Endothelial cell of hepatic sinusoid (primary cell): ENCODE measurements around the gene IGSF11.
"Not testable (repeated sequence)": the region's sequence is repeated elsewhere in the genome, so short reads cannot be mapped to it uniquely, and the experiment has no call there.

Experiments
- in situ Hi-C: cut with HindIII; loops from 2 replicates; pipeline ENCODE4 v1.10.0; 2017; ENCODE audit warnings: low sequenced_read_pairs

The IGSF11 gene, protein sequence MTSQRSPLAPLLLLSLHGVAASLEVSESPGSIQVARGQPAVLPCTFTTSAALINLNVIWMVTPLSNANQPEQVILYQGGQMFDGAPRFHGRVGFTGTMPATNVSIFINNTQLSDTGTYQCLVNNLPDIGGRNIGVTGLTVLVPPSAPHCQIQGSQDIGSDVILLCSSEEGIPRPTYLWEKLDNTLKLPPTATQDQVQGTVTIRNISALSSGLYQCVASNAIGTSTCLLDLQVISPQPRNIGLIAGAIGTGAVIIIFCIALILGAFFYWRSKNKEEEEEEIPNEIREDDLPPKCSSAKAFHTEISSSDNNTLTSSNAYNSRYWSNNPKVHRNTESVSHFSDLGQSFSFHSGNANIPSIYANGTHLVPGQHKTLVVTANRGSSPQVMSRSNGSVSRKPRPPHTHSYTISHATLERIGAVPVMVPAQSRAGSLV

DNA sequence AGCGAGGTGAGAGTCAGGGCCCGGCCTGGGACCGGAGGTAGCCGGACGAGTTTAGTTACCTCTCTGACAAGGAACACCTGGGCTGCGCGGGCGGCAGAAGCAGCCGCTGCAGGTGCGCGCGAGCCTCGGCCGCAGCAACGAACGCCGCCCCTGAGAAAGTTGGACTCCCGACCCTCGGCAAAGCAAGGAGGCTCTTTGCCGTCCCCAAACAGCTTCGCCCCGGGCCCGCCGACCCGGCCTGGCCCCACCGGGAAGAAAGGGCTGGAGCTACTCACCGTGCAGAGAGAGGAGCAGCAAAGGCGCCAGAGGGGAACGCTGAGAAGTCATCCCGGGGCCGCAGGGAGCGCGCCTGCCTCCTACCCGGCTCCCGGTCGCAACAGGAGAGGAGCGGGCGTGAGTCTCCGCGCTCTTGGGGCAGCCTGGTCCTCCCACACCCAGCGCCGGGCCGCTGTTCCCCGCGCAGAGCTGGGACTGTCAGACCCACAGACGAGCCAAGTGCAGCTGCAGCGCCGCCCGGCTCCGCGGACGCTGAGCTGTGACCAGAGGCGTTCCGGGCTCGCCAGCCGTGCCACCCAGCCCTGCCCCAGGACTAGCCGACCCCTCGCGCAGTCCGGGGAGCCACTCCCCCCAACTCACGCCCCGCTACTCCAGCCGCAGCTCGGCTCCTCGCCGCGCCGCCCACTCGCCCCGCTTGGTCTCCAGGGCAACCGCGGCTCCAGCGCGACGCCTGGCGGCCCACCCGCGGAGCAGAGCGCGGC lies at the start of gene IGSF11:
Gene IGSF11, minus strand, starts transcription at position 591 of the 758 bp plus-strand sequence. Its CDS starts 264 bp downstream, at position 327.
- in situ Hi-C loops: no loop called here

DNA sequence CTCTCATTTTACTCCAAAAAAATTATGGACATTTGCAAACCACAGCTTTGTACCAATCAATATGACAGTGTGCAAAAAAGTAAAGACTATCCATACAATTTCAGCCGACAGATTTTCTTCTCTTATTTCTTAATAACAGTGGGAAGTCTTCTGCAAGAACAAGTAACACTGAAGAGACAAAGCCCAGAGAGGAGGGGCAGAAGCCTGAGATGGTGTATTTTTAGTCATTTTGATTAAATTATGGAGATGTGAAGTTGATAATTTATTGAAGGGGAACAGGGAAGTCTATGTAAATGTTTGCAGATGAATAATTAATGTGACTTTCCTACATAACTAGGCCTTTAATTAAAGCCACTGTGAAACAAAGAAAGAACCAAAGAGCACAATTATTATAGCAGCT lies 45.7 kb upstream of the IGSF11 start:
- in situ Hi-C loops: no loop called here

DNA sequence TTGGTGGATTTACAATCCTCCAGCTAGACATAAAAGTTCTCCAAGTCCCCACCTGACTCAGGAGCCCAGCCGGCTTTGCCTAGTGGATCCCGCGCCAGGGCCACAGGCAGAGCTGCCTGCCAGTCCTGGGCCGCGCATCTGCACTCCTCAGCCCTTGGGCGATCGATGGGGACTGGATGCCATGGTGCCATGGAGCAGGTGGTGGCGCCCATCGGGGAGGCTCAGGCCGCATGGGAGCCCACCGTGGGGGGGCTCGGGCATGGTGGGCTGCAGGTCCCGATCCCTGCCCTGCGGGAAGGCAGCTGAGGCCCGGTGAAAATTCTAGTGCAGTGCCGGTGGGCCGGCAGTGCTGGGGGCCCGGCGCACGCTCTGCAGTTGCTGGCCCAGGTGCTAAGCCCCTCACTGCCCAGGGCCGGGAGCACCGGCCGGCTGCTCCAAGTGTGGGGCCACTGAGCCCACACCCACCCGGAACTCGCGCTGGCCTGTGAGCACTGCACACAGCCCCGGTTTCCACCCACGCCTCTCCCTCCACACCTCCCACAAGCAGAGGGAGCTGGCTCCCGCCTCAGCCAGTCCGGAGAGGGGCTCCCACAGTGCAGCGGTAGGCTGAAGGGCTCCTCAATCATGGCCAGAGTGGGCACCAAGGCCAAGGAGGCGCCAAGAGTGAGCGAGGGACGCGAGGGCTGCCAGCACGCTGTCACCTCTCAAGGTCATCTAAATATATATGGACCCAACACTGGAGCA lies 38.8 kb upstream of the IGSF11 start:
- in situ Hi-C loops: no loop called here

DNA sequence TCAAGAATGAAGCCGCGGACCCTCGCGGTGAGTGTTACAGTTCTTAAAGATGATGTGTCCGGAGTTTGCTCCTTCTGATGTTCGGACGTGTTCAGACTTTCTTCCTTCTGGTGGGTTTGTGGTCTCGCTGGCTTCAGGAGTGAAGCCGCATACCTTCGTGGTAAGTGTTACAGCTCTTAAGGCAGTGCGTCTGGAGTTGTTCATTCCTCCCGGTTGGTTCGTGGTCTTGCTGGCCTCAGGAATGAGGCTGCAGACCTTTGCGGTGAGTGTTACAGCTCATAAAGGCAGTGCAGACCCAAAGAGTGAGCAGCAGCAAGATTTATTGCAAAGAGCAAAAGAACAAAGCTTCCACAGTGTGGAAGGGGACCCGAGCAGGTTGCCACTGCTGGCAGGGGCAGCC lies 37.8 kb upstream of the IGSF11 start:
- in situ Hi-C loops: not testable (repeated sequence)

DNA sequence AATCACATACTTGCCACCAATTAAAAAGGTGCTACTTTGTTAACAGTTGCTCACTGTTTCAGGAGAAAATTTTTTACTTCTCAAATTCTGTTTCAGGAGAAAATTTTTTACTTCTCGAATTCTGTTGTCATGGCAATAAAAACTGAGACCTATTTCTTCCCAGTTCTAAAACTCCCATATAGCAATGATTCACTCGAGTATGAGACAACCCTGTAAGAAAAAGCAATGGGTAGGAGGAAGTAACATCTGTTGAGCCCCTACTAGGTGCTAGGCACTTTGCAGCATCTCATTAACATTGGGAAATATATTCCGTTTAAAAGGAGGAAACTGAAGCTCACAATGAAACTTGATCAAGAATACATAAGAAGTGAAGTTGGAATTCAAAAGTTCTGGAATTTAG lies 35.1 kb upstream of the IGSF11 start:
- in situ Hi-C loops: no loop called here

DNA sequence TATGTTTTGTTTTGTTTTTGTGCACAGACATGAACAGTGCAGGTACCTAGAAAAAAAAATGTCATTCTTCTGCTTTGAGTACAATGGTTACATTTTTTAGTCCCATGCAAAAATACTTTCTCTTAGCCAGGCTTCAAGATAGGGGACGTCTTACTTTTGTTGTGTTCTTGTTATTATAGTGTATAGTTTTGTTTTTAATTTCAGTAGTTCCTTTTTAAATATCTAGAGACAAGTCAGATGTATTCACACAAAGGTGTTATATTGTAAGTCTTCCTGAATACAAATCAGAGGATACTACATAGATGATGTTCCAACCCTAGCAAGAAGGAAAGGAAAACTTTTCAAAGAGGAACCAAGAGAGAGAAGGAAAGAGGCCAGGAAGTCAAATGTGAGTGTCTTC lies 28.8 kb upstream of the IGSF11 start:
- in situ Hi-C loops: no loop called here

DNA sequence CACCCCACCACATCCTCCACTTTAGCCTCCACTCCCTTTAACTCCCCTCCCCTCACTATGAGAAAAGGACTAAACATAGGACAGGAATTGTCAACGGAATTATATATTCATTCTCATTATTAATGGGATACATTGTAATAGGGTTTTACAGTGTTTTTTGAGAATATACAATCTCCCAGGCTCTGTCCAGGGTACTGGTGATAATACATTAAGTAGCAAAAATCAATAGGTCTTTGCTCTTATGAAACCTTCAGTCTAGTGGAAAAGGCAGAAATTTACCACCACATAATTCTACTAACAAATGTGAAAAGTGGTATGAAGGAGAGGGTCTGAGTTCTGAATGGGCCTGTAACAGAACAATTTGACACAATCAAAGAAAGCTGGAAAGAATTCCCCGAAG lies 28.2 kb upstream of the IGSF11 start:
- in situ Hi-C loops: no loop called here

DNA sequence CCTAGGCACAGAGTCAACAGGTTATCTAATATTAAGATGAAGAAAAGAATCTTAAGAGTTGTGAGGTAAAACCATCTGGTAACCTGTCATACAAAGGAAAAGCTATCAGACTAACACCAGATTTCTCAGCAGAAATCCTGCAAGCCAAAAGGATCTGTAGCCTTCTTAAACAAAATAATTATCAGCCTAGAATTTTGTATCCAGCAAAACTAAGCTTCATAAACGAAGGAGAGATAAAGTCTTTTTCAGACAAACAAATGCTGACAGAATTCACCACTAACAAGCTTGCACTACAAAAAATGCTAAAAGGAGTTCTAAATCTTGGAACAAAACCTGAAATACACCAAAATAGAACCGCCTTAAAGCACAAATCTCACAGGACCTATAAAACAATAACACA lies 9.9 kb upstream of the IGSF11 start:
- in situ Hi-C loops: no loop called here

DNA sequence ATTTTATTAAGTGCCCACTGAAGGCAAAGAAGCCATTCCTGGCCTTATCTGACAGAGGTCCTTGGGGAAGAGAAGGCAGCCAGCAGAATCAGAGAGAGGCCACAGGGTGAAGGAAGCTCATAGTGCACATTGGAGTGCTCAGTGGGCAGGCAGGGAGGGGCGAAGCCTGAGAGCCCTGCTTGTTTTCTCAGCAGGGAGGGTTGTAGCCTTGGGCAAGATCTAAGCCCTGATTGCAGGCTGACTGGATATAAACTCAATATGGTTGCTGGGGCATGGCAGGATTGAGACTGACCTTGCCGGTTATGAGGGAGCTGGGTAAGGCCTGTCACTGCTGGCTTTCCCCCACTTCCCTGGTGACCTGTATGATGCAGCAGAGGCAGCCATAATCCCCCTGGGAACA lies 7.5 kb upstream of the IGSF11 start:
- in situ Hi-C loops: no loop called here

DNA sequence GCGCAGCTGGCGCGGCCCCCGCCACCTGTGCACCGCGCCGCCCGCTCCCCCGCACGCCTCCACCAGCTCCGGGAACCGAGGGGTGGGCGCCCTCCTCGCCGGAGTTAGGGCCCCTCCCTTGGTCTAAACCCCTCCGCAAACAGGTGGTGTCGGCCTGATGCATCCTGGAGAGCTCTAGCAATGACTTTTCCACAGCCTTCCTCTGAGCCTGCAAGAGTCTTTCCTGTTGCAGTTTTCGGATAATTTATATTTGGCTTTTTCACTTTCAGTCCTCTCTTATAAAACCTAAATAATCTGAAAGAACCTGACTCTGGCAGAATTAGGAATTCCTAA lies 334 bp upstream of the IGSF11 start:
- in situ Hi-C loops: no loop called here

DNA sequence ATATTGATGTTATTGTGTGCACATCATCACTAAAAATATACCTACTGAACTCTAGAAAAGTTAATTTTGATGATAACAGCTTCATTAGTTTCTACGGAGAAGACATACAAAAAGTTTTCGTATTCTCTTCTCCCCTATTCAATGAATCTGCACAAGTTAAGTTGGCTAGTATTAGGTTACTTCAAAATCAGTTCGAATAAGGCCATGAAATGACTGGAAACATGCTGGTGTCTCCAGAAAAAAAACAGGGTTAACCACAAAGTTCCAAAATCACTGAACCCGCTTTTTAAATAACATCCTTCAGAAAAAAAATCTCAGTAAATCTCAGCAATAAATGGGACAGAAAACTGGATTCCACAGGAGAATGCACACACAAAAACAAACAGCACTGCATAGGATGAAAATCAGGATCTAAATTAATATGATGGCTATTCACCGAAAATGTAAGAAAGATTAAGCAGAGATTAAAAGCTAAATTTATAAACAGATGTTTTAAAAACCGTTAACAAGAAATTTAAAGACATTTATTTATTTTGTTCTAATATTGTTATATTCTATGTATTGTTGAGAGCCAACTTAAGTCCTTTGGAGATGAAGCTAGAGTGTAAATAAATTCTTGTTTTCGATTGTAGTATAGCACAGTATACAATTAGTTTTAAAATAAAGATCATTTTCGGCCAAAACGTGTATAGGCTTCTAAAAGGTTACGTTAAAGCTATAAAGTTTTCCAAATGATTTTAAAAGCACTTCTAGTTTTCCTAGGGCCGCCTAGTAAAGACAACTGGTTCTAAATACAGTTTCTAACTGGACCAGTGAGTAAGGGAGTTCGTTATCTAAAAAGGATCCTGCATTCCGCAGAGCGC lies 1.0 kb downstream of the IGSF11 start:
- in situ Hi-C loops: no loop called here

DNA sequence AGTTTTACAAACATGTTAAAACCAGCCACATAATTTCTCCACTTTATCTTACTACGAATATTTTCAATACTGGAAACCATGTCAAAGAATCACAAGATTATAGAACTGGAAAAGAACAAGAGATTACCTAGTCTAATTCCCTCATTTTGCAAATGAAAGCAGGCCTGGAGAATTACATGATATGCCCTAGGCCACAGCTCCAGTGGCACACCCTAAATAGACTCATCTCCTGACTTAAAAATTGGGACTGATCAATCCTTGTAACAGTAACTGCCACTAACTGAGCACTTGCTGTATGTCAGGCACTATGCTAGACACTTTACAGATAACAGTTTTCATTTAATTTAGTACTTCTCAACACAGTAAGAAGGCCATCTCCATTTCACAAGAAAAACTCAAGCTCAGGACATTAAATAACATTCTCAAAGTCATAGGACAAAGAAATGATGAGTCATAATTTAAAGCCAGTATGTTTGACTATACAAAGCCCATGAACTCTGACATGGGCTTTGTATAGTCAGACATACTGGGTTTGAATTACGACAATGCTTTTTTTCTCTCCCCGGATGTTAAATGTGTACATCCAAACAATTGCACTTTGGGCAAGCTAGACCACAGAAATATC lies 9.4 kb downstream of the IGSF11 start:
- in situ Hi-C loops: no loop called here

DNA sequence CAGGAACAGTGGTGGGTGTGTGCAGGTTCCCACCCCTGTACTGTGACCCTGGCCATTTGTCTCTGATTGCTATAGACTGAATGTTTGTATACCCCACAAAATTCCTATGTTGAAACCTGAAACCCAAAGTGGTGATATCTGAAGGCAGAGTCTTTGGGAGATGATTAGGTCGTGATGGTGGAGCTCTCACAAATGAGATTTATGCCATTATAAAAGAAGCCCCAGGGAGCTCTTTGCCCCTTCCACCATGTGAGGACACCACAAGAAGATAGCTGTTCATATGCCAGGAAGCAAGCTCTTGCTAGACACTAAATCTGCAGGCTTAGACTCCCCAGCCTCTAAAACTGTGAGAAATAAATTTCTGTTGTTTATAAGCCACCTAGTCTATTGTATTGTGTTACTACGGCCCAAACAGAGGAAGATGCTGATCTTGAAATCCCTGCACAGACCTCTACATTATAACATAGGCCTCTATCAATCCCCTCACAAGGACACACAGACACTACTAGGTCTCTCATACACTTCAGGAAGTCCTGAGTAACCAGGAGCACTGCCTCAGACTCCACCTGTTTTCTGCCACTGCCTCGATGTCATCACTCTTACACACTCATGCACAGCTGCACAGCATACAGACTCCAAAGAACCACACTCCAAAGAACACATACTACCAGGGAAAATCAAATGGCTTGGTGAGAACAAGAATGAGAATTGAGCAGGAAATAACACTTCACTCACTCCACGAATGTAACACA lies 14.7 kb downstream of the IGSF11 start:
- in situ Hi-C loops: no loop called here

DNA sequence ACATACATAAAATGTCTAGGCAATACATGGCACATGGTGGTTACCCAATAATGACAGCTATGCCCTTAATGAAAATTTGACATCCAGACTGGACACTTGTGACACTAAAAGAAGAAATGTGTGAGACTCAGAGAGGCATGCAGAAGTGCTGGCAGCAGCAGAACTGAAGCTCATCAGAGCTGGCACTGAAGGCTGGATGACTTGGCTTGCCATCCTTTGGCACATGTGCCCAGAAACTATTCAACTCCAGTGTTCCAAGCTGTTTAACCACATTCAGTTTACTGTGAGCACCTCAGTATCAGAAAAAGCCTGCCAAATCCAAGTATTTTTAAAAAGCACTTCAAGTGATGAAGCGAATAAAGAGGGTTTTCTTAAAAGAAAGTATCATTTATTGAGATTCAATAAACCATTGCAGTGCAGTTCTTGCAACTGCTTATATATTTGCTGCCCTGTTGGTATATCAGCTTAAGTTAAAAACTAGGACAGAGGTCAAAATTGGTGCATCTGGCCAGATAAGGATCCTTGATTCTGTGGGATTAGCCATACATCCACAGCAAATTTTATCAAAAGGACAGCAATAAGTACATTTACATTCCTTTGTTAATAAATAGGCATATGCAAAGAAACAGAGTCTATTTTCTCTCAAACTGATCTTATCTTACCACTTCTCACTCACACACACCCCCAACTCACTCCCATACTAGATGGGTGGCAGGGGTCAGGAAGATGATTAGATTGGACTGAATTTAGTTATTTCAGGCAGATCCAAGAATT lies 15.8 kb downstream of the IGSF11 start:
- in situ Hi-C loops: no loop called here

DNA sequence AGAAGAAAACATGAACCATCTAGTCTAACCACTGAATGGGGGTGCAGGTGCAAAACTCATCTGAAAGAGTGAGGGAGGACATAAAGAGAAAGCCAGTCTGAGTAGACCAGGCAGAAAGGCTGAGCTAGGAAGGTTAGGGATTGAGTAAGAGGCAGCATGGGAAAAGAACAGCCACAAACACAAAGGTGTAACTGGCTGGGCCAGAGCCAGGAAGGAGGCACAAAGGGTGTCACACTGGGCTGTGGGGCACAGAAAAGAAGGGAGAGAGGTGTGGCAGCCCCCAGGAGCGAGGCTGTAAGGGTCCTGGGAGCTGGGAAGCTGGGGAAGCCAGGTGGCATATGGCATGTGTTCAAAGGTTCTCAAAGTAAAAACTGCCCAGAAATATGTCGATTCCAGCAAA lies 18.7 kb downstream of the IGSF11 start:
- in situ Hi-C loops: no loop called here

DNA sequence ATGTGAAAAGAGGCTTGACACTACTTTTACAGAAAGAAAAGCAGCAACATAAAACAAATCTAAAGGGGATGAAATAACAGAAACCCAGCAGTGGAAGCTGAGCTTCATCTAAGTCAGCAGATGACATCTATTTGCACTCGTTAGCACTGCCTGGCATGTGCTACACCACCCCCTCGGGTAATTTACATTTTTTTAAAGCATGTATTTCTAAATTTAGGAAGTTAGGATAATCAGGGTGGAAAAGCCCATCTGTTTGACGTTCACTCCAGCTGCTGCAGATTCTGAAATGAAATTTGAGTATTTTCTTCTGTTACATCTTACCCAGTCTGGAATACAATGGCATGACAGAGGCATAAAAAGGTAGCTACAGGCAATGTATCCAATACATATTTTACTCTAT lies 20.7 kb downstream of the IGSF11 start:
- in situ Hi-C loops: no loop called here

DNA sequence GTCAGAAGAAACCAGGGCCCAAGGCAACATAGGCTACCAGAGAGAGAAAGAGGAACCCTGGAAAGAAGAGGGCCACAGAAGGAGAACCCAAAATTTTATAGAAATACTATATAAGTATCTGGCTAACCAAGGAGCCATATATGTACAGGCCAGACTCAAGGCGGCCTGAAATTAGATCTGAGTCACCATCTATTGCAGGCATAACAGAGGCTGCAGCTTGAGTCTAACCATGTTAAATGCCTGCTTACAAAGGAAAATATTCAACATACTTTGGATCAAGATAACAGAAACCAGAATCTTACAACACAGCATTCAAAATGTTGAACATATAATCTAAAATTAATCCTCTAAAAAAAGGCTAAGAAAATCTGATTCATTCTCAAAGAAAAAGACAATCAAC lies 23.1 kb downstream of the IGSF11 start:
- in situ Hi-C loops: no loop called here

DNA sequence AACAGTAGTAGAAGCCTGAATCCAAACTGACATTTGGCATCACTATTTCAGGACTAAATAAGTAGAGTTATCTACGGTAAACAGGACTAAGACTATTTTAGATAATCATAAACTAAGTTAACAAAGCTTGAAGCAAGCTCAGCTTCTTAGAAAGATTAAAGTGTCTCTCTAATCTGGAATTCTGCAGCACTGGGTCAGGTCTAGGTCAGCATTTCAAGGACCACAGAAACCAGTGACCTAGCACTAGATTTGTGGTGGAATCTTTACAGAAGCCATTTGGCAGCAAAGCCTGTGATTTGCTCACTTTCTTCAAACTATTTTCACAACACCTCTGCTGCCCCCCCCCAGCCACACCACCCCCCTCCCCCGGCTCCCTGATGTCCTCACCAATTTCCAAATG lies 37.5 kb downstream of the IGSF11 start:
- in situ Hi-C loops: no loop called here

DNA sequence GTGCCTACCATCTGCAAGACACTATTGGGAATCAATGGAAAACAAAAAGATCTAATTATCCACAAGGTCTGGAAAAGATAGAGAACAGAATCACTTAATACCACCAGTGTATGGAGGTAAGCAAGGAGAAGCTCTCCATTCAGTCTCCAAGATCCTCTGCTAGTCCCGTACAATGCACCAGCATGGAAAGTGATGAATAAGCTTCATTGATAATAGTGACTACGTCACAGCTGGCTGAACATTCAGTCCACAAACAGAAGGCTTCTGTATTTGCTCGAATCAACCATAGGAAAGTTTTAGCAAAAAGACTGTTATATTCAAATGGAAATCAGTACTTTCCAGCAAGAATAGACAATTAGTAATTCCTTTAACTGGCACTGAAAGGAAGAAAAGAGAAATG lies 42.9 kb downstream of the IGSF11 start:
- in situ Hi-C loops: no loop called here
